ENCODE data around the gene GINS2.

DNA sequence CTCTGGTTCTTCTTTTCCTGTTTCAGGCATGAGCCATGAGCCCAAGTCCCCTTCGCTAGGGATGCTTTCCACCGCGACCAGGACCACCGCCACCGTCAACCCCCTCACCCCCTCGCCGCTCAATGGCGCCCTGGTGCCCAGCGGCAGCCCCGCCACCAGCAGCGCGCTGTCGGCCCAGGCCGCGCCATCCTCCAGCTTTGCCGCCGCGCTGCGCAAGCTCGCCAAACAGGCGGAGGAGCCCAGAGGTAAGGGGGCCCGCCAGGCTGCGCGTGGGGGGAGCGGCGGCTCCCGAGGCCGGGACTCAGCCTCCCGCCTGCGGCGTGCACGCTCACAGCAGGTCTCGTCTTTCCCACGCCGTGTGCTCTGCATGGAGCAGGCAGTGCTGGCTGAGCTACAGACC is 54.9 kb downstream of the GINS2 start:
- TF ChIP-seq EZH2 (IDR thresholded peaks at IDR 0.05), result no peak
- TF ChIP-seq, protein P1, sequence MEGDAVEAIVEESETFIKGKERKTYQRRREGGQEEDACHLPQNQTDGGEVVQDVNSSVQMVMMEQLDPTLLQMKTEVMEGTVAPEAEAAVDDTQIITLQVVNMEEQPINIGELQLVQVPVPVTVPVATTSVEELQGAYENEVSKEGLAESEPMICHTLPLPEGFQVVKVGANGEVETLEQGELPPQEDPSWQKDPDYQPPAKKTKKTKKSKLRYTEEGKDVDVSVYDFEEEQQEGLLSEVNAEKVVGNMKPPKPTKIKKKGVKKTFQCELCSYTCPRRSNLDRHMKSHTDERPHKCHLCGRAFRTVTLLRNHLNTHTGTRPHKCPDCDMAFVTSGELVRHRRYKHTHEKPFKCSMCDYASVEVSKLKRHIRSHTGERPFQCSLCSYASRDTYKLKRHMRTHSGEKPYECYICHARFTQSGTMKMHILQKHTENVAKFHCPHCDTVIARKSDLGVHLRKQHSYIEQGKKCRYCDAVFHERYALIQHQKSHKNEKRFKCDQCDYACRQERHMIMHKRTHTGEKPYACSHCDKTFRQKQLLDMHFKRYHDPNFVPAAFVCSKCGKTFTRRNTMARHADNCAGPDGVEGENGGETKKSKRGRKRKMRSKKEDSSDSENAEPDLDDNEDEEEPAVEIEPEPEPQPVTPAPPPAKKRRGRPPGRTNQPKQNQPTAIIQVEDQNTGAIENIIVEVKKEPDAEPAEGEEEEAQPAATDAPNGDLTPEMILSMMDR (IDR thresholded peaks at IDR 0.05 in 2 of 3, conservative IDR thresholded peaks at IDR 0.05 in 1 of 3; ENCODE audit: borderline replicate concordance in 1 of 3, insufficient read depth in 1 of 3, low read depth in 2 of 3, low read length in 2 of 3), result no peak
- TF ChIP-seq POLR2AphosphoS5 (IDR thresholded peaks at IDR 0.05; ENCODE audit: low read depth, low read length), result no peak
- no peak for TF ChIP-seq FOSL1 (IDR thresholded peaks at IDR 0.05; ENCODE audit: low read depth)
- no peak for TF ChIP-seq POLR2A (IDR thresholded peaks at IDR 0.05; ENCODE audit: borderline replicate concordance, extremely low read depth, insufficient read depth, insufficient read length)
- no peak for TF ChIP-seq JUND (IDR thresholded peaks at IDR 0.05)
- no peak for TF ChIP-seq ZNF274 (IDR thresholded peaks at IDR 0.05; ENCODE audit: low read depth, low read length)
